ENCODE results near the gene MED15. TPM values are rescaled to one million over a fixed set of nuclear protein-coding genes. Genes with fewer than 3 reads are reported as not detected.
"Not testable (repeated sequence)": the region's sequence is repeated elsewhere in the genome, so short reads cannot be mapped to it uniquely, and the experiment has no call there.

Gene MED15
- polyA plus RNA-seq, 4 donors, result 31.8 to 67.8 (median 48.3) TPM

GRCh38 chr22:20591660-20592310, 84.4 kb downstream of the MED15 start:
- no peak for DNase-seq (ENCODE audit: low read depth in 4 of 4, low spot score in 2 of 4)

- DNase-seq (ENCODE audit: low read depth in 4 of 4, low spot score in 2 of 4), result not testable (repeated sequence)
Observed at GRCh38 chr22:20594038-20594437, 86.6 kb downstream of the MED15 start.

- DNase-seq (ENCODE audit: low read depth in 4 of 4, low spot score in 2 of 4), result not testable (repeated sequence)
Observed at GRCh38 chr22:20594486-20594885, 87.1 kb downstream of the MED15 start.

GRCh38 chr22:20595461-20595860, 88.1 kb downstream of the MED15 start:
- DNase-seq (ENCODE audit: low read depth in 4 of 4, low spot score in 2 of 4), result no peak

GRCh38 chr22:20599117-20599516, 91.7 kb downstream of the MED15 start:
- no peak for DNase-seq (ENCODE audit: low read depth in 4 of 4, low spot score in 2 of 4)

GRCh38 chr22:20600137-20600673, 92.8 kb downstream of the MED15 start:
- no peak for DNase-seq (ENCODE audit: low read depth in 4 of 4, low spot score in 2 of 4)

DNA sequence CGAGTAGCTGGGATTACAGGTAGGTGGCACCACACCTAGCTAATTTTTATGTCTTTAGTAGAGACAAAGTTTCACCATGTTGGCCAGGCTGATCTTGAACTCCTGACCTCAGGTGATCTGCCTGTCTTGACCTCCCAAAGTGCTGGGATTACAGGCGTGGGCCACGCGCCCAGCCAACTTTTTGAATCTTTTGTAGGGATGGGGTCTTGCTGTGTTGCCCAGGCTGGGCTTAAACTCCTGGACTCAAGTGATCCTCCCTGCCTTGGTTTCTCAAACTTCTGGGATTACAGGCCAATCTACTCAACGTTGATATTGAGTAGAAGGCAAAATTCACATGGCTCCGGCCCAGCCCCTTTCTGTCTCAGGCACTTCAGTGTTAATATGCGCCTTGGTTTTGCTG, 93.9 kb downstream of the MED15 start:
- no peak for DNase-seq (ENCODE audit: low read depth in 4 of 4, low spot score in 2 of 4)

DNA sequence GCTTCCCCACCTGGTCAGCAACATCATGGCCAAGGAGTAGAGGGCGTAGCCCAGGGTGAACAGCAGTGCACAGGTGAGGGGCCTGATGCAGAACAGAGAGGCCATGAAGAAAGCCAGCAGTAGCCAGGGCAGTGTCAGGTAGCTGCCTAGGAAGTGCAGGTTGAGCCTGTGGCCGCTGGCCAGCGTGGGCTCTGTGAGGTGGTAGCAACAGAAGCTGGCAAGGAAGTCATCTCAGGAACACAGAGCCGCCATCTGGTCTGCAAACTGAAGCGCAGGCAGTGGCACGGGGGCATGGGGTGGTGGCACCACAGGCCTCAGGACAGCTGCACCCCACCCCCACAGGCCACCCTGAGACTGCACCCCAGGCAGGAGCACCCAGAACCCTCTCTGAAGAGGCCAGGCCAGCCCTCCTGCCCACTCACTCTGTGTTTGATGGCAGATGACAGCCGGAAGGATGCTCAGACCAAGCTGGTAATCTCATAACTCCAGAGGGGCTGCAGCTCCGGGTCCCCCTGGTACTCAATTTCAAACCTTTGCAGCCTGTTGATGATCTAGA, 95.3 kb downstream of the MED15 start:
- no peak for DNase-seq (ENCODE audit: low read depth in 4 of 4, low spot score in 2 of 4)

DNA sequence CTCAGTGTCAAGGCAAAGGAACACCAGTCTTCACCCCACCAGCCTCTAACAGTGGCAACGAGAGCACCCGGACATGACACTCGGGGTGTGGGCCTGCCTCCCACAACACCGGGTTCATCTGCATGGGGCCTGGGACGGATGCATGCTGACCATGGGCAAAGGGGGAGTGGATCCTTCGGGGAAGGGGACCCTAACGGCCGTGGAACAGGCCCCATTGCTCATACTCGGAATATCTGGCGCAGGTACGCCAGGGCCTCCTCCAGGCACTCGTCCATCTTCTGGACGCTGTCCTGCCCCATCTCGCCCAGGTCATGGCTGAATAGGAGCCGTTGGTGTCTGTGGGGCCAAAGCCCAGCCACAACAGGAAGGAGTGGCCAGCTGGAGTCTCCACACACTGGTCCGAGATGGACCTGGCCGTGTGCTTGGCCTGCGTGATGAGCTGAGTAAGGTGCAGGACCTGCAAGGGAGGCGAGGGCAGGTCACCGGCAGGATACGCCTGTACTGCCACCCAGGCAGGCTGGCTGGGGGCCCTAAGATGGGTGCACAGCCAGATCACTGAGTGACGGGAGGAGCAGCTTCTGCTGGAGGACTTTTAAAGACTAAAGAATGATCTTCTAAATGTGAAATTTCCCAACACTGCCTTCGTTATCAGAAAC, 96.8 kb downstream of the MED15 start:
- DNase-seq (ENCODE audit: low read depth in 4 of 4, low spot score in 2 of 4), result no peak

DNA sequence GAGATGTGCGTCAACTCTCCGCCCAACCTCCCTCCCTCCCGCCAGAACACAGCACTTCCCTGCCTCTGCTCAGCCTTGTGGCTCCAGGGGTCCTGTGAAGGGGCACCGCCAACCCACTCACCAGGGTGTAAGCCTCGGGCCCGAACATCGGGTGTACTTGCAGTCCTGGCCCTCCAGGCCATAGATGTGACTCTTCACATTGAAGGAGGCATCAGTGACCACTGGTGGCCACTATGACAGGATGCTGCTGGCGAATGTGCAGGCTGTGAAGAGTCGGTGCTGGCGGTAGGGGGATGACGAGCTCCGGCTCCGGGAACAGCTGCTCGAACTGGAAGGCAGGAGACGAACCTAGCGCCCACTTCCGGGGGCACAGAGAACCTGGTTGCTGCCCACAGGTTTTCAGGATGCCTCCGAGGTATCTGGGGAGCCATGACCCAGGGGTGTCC, 97.4 kb downstream of the MED15 start:
- DNase-seq (ENCODE audit: low read depth in 4 of 4, low spot score in 2 of 4), result no peak

DNA sequence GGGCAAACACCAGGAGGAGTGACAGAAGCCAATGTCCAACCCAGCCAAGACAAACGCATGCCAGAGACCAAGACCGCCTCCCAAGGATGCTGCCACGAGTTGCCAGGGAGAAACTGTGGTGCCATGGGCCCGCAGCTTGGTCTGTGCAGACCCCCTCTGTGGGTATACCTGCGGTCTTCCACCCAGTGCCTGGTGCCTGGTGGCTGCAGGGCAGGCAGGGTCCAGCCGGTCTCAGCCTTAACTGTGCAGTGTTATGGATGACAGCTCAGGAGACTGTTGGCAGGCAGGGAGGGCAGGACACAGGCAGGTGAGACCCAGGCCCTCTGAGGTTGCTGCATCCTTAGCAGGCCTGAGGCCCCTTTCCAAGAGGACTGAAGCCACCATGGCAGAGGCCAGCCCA, 97.9 kb downstream of the MED15 start:
- DNase-seq (ENCODE audit: low read depth in 4 of 4, low spot score in 2 of 4), result no peak

- DNase-seq (ENCODE audit: low read depth in 4 of 4, low spot score in 2 of 4), result peak in 2 of 4 donors; percentile 16 to 48
Observed at GRCh38 chr22:20606041-20606783, 98.8 kb downstream of the MED15 start.

- no peak for DNase-seq (ENCODE audit: low read depth in 4 of 4, low spot score in 2 of 4)
Observed at GRCh38 chr22:20606784-20607128, 99.3 kb downstream of the MED15 start.

- no peak for DNase-seq (ENCODE audit: low read depth in 4 of 4, low spot score in 2 of 4)
Observed at GRCh38 chr22:20607157-20607907, 99.9 kb downstream of the MED15 start.

- no peak for DNase-seq (ENCODE audit: low read depth in 4 of 4, low spot score in 2 of 4)
Observed at GRCh38 chr22:20610243-20610686, 102.9 kb downstream of the MED15 start.

- no peak for DNase-seq (ENCODE audit: low read depth in 4 of 4, low spot score in 2 of 4)
Observed at GRCh38 chr22:20610757-20611156, 103.3 kb downstream of the MED15 start.

GRCh38 chr22:20611418-20611817, 104.0 kb downstream of the MED15 start:
- no peak for DNase-seq (ENCODE audit: low read depth in 4 of 4, low spot score in 2 of 4)

DNA sequence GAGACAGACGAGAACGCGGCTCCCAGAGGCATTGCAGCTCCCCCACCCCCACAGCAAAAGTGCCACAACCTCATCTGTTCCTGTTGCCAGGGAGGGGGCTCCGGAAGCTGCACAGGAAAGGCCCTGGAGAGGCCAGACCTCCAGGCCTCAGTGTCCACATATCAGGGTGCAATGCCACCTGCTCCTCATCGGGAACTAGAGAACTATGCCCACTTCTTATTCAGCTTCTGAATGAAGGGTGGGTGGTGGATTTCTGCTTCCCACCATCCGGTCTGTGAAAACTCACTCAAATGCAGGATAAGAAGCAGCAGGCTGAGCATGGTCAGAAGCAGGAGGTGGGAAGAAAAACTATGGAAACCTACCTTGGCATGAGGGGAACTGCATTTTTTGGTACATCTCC, 105.9 kb downstream of the MED15 start:
- no peak for DNase-seq (ENCODE audit: low read depth in 4 of 4, low spot score in 2 of 4)

GRCh38 chr22:20615021-20615420, 107.6 kb downstream of the MED15 start:
- DNase-seq (ENCODE audit: low read depth in 4 of 4, low spot score in 2 of 4), result no peak
